Brain microvascular endothelial cell (primary cell): ENCODE measurements around the gene TBPL2.
"Not testable (repeated sequence)": the region's sequence is repeated elsewhere in the genome, so short reads cannot be mapped to it uniquely, and the experiment has no call there.

Source experiments
- DNase-seq: peaks from one replicate; pipeline ENCODE4 v3.0.0-alpha.2; 2020
- H3K27ac ChIP-seq: fragments of 250-450 bp; sonication (Bioruptor Pico); 2 replicates; pipeline ENCODE4 v1.5.1; 2020; ENCODE audit warnings: mild to moderate bottlenecking, moderate library complexity
- H3K27me3 ChIP-seq: fragments of 250-450 bp; sonication (Bioruptor Pico); replicated peaks from 2 replicates; pipeline ENCODE4 v1.5.1; 2020; ENCODE audit warnings: mild to moderate bottlenecking
- H3K36me3 ChIP-seq: fragments of 250-450 bp; sonication (Bioruptor Pico); replicated peaks from 2 replicates; pipeline ENCODE4 v1.5.1; 2020; ENCODE audit warnings: mild to moderate bottlenecking
- H3K4me3 ChIP-seq: 2 replicates; pipeline ENCODE4 v1.5.1; 2011; ENCODE audit warnings: low read depth, mild to moderate bottlenecking, control low read depth, low read length, moderate library complexity
- in situ Hi-C: cut with HindIII; loops from 2 replicates; pipeline ENCODE4 v1.10.0; 2017; ENCODE audit warnings: low sequenced_read_pairs, low pct_ligation_motif_present
- TF ChIP-seq, protein P1 (sequence below): IDR thresholded peaks from 2 replicates; pipeline ENCODE4 v1.5.1; 2011; ENCODE audit warnings: low read depth, mild to moderate bottlenecking, moderate library complexity, low read length, control low read depth, inconsistent platforms; ENCODE audit errors: missing control alignments

The TBPL2 gene

DNA sequence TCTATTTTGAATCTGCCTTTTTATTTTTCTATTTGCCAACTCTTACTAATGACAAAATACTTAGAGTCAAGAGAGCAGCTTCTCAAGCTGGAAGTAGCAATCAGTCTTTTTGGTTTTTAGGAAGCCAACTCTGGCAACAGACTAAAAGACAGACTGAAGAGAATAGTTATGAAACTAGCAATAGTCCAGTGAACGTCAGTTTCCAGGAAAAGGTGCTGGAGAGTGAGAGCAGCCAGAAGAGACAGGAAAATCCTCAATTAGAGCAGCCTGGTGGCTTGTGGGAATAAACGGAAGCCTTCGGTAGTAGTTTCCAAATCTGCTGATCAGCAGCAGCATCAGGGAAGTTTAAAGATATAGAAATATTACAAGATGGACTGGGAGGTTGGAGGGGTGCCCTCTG, 55.9 kb downstream of the TBPL2 start:
- H3K27me3 ChIP-seq = no peaks in the 10 kb centered on the region
- no peak overlapping the region for H3K27ac ChIP-seq
- TF ChIP-seq, protein P1, sequence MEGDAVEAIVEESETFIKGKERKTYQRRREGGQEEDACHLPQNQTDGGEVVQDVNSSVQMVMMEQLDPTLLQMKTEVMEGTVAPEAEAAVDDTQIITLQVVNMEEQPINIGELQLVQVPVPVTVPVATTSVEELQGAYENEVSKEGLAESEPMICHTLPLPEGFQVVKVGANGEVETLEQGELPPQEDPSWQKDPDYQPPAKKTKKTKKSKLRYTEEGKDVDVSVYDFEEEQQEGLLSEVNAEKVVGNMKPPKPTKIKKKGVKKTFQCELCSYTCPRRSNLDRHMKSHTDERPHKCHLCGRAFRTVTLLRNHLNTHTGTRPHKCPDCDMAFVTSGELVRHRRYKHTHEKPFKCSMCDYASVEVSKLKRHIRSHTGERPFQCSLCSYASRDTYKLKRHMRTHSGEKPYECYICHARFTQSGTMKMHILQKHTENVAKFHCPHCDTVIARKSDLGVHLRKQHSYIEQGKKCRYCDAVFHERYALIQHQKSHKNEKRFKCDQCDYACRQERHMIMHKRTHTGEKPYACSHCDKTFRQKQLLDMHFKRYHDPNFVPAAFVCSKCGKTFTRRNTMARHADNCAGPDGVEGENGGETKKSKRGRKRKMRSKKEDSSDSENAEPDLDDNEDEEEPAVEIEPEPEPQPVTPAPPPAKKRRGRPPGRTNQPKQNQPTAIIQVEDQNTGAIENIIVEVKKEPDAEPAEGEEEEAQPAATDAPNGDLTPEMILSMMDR = no peak
- H3K36me3 ChIP-seq = peaks cover 6% of the 10 kb centered on the region
- in situ Hi-C loops = no loop called here
- H3K4me3 ChIP-seq = no peak overlapping the region
- no peak for DNase-seq

DNA sequence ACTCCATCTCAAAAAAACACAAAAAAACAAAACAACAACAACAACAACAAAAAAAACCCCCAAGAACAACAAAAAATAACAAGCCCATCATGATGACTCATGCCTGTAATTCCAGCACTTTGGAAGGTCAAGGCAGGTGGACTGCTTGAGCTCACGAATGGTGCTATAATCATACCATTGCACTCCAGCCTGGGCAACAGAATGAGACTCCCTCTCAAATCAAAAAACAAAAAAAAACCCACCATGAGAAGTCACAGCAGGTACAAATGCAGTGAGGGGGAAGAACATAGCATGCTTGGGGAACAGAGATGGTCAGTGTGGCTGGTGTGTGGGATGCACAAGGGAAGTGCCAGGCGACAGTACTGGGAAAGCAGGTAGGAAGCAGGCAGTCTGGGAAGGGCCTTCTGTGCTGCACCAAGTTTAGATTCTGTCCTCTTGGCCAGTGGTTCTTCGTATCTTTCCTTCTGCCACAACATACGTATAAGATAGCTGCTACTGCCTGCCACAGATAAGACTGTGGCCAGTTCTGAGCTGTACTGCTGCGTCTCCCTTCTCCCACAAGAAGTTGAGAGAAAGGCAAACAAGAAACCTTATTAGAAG, 56.8 kb downstream of the TBPL2 start:
- Histone ChIP-seq H3K4me3 (no peak overlapping the region), H3K36me3 (peaks cover 6% of the 10 kb centered on the region), H3K27ac (no peak overlapping the region), H3K27me3 (no peaks in the 10 kb centered on the region)
- in situ Hi-C loops = no loop called here
- no peak for DNase-seq
- TF ChIP-seq, protein P1 = no peak

DNA sequence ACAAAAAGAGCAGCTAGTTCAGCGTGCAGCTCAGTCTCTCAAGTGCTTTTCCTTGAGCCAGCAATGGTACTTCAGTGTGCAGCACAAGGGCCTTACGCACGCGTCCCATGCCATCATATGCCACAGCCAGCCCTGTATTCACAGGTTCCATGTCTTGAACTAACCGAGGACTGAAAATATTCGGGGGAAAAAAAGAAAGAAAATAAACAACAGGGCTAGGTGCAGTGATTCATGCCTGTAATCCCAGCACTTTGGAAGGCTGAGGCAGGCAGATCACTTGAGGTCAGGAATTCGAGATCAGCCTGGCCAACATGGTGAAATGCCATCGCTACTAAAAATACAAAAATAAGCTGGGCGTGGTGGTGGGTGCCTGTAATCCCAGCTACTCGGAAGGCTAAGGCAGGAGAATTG, 57.4 kb downstream of the TBPL2 start:
- H3K27ac ChIP-seq, H3K4me3 ChIP-seq, in situ Hi-C loops, H3K36me3 ChIP-seq, H3K27me3 ChIP-seq: not testable (repeated sequence)
- peak; percentile 38 for DNase-seq

DNA sequence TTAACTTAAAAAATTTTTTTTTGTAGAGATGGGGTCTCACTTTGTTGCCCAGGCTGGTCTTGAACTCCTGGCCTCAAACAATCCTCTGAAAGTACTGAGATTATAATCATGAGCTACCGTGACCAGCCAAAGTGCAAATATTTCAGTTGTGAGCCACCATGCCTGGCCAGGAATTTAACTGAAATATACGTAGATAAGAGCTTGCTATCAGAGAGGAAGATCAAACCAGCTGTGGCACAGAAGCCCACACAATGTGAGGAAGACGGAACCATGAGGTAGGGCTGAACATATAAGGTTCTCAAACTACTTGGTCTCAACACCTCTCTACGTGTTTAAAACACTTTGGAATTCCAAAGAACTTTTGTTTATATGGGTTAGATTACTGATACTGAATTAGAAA, 57.9 kb downstream of the TBPL2 start:
- DNase-seq = peak; percentile 61
- no peak overlapping the region for H3K4me3 ChIP-seq
- in situ Hi-C loops = no loop called here
- H3K27me3 ChIP-seq = no peaks in the 10 kb centered on the region
- H3K27ac ChIP-seq = no peak overlapping the region
- TF ChIP-seq, protein P1 = no peak
- peaks cover 8% of the 10 kb centered on the region for H3K36me3 ChIP-seq

DNA sequence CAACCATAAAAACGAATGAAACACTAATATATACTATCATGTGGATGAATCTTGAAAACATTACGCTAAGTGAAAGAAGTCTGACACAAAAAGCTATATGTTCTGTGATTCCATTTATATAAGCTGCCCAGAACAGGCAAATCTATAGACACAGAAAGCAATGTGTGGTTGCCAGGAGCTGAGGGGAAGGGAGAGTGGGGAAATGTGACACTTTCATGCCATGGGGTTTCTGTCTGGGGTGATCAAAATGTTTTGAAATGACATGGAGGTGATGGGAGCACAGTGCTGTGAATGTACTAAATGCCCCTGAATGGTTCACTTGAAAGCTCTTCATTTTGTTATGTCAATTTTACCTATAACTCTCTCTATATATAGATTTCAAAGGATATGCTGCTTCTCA, 58.9 kb downstream of the TBPL2 start:
- Histone ChIP-seq H3K27me3 (no peaks in the 10 kb centered on the region), H3K27ac (no peak overlapping the region), H3K36me3 (peaks cover 8% of the 10 kb centered on the region), H3K4me3 (no peak overlapping the region)
- TF ChIP-seq, protein P1 = no peak
- in situ Hi-C loops = no loop called here
- DNase-seq = no peak

DNA sequence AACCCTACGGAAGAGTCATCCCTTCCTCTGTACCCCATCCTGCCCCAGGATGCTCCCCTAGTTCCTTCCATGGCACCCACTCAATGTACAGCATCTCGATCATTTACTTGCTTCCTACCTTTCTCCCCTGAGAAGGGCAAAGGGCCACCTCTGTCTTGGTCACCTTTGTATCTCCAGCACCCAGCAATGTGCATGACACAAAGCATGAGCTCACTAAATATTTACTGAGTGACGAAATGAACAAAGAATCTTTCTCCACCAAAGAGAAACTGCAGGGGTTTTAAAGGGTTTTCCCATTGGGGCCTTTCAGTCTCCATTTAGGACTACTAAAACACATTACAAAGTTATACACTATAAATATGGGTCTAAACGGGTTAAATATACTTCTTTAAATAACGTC, 59.4 kb downstream of the TBPL2 start:
- in situ Hi-C loops = no loop called here
- Histone ChIP-seq H3K36me3 (peaks cover 8% of the 10 kb centered on the region), H3K27ac (no peak overlapping the region), H3K27me3 (no peaks in the 10 kb centered on the region), H3K4me3 (no peak overlapping the region)
- DNase-seq = no peak
- TF ChIP-seq, protein P1 = no peak
